ENCODE measurements around the gene ARHGAP33. TPM values are rescaled to one million over a fixed set of nuclear protein-coding genes. Genes with fewer than 3 reads are reported as not detected.

Gene ARHGAP33
- total and polyA plus RNA-seq, 2 donors (not counting 3 experiments of a cell fraction or from before 2014, with no cell fraction given), result 11.0 to 18.4 TPM

DNA sequence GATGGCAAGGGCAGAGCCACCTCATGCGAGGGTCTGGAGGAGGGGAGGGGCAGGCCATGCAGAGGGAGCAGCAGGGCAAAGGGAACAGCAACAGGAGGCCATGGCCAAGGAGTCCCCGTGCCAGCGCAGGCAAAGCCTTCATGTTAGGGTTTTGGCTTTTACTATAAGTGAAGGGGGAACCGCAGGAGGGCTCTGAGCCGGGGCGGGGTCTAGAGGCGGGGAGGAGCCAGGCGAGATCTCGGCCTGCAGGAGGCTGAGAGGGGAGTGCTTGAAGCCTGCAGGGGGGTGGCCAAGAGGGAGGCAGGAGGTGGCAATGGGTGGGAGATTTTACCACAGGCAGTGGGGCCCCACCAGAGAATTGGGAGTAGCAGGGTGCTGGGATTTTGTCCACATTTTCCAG is 6.3 kb downstream of the ARHGAP33 start:
- intact Hi-C loops (cut with micrococcal nuclease), result no loop called here
- no peak overlapping the region for H3K9ac ChIP-seq (replicated peaks; ENCODE audit: extremely low read depth, insufficient read depth, low read length)
- CTCF ChIA-PET, result no interaction called here

More for the DNA sequence above, 6.3 kb downstream of the ARHGAP33 start:
- no peaks in the 10 kb centered on the region for H3K9me1 ChIP-seq (replicated peaks; ENCODE audit: control insufficient read depth, extremely low read depth, insufficient read depth, low read length)
- dilution Hi-C loops (cut with MboI; ENCODE audit: extremely low pct_ligation_motif_present, low sequenced_read_pairs), result no loop called here
- FAIRE-seq (no peak), DNase-seq (ENCODE audit: low read depth, low spot score) (no peak)
- TF ChIP-seq MYC (IDR thresholded peaks at IDR 0.05; ENCODE audit: low read depth, low read length) (no peak), JUN (IDR thresholded peaks at IDR 0.05; ENCODE audit: borderline replicate concordance, insufficient read depth, insufficient read length, low read depth) (no peak), EZH2 (IDR thresholded peaks at IDR 0.05; ENCODE audit: borderline replicate concordance, low read depth, low read length, severe bottlenecking) (no peak), POLR2A (IDR thresholded peaks at IDR 0.05; ENCODE audit: low read depth, low read length) (no peak), FOS (IDR thresholded peaks at IDR 0.05; ENCODE audit: borderline replicate concordance, insufficient read depth, low read length) (no peak), GATA2 (IDR thresholded peaks at IDR 0.05; ENCODE audit: insufficient read depth, insufficient read length, low read depth, low read length) (no peak), POLR2AphosphoS5 (IDR thresholded peaks at IDR 0.05; ENCODE audit: insufficient read depth, low read depth, low read length) (no peak), CTCF (IDR thresholded peaks at IDR 0.05; ENCODE audit: extremely low read depth in 1 of 2, insufficient read depth in 1 of 2, low read depth in 1 of 2, low read length in 2 of 2) (no peak)
- TF ChIP-seq, protein P1, sequence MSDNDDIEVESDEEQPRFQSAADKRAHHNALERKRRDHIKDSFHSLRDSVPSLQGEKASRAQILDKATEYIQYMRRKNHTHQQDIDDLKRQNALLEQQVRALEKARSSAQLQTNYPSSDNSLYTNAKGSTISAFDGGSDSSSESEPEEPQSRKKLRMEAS (IDR thresholded peaks at IDR 0.05; ENCODE audit: insufficient read depth, insufficient read length), result no peak
- H3K36me3 ChIP-seq (ENCODE audit: control insufficient read depth in 2 of 2, extremely low read depth in 1 of 2, insufficient read depth in 2 of 2, low read length in 2 of 2), result peaks cover 0 to 6% of the 10 kb centered on the region in 2 experiments
- no peak overlapping the region for H3K27ac ChIP-seq (ENCODE audit: insufficient read depth, low read depth, low read length)
- H3K27me3 ChIP-seq (ENCODE audit: control insufficient read depth in 2 of 2, insufficient read depth in 2 of 2, low read length in 2 of 2), result no peaks in the 10 kb centered on the region
- H3K4me1 ChIP-seq (ENCODE audit: control insufficient read depth, extremely low read depth, insufficient read depth, low read length), result no peaks in the 10 kb centered on the region
- BruUV-seq (replicated peaks), result no TSS peak
- no peaks in the 10 kb centered on the region for H3K9me3 ChIP-seq (replicated peaks; ENCODE audit: control insufficient read depth, insufficient read depth, low read length)
- H3K79me2 ChIP-seq (ENCODE audit: control insufficient read depth, insufficient read depth, low read length), result no peaks in the 10 kb centered on the region
- H3K4me3 ChIP-seq (replicated peaks in 1 of 3; ENCODE audit: insufficient read depth in 1 of 3, low read depth in 1 of 3, low read length in 3 of 3), result no peak overlapping the region
- POLR2A ChIA-PET, result no interaction called here
- no peak overlapping the region for H2AFZ ChIP-seq (ENCODE audit: low read depth, low read length)
- H3K4me2 ChIP-seq (ENCODE audit: insufficient read depth, low read length), result no peak overlapping the region
- H4K20me1 ChIP-seq (replicated peaks; ENCODE audit: control insufficient read depth, extremely low read depth, insufficient read depth, low read length), result no peaks in the 10 kb centered on the region

Measured in endothelial cell of umbilical vein (primary cell).